ENCODE measurements around the gene ACSL4. TPM values are rescaled to one million over a fixed set of nuclear protein-coding genes. Genes with fewer than 3 reads are reported as not detected.
A peak's percentile ranks its signal among the peaks of the same experiment; 100 is the strongest.

The ACSL4 gene
- total and polyA plus RNA-seq, 12 donors: 12.7 to 69.4 (median 50.2) TPM

- Histone ChIP-seq H3K4me1 (no peaks in the 10 kb centered on the region), H3K4me3 (no peak overlapping the region), H3K27ac (no peak overlapping the region), H3K27me3 (peaks cover 0 to 31% (median 0%) of the 10 kb centered on the region in 7 donors), H3K36me3 (no peaks in the 10 kb centered on the region), H3K9me3 (no peaks in the 10 kb centered on the region)
- ATAC-seq (peak in 6 of 8 donors; percentile 19 to 70 (median 60)), DNase-seq (peak in 1 of 2 donors; percentile 21)
- intact Hi-C loops (cut with DNase I): loop anchor here in 1 of 10 donors (5.0 kb wide), 1 partner anchor 85 kb away; the partner anchor contains the start of gene NXT2
- WGBS, 2 donors: 58 to 60% methylated on average over 4 of the region's 4 CpGs
- TF ChIP-seq CTCF (IDR thresholded peaks at IDR 0.05): no peak
These were observed 110.8 kb downstream of the ACSL4 start for GRCh38 chrX:109622270-109622669.

GRCh38 chrX:109619771-109620170, 113.3 kb downstream of the ACSL4 start:
- no peak for ATAC-seq
- Histone ChIP-seq H3K36me3 (no peaks in the 10 kb centered on the region), H3K27ac (no peak overlapping the region), H3K27me3 (peaks cover 0 to 39% (median 0%) of the 10 kb centered on the region in 7 donors), H3K9me3 (no peaks in the 10 kb centered on the region), H3K4me3 (no peak overlapping the region), H3K4me1 (no peaks in the 10 kb centered on the region)
- no peak for DNase-seq
- no peak for TF ChIP-seq CTCF (IDR thresholded peaks at IDR 0.05)
- WGBS, 2 donors: 79 to 96% methylated on average over 3 of the region's 3 CpGs
- intact Hi-C loops (cut with DNase I): loop anchor here in 1 of 10 donors (5.0 kb wide), 1 partner anchor 82 kb away; the partner anchor contains the start of gene NXT2

- TF ChIP-seq CTCF (IDR thresholded peaks at IDR 0.05): no peak
- Histone ChIP-seq H3K27me3 (peaks cover 0 to 37% (median 0%) of the 10 kb centered on the region in 7 donors), H3K27ac (no peak overlapping the region), H3K9me3 (no peaks in the 10 kb centered on the region), H3K4me1 (no peaks in the 10 kb centered on the region), H3K4me3 (no peak overlapping the region), H3K36me3 (no peaks in the 10 kb centered on the region)
- ATAC-seq (no peak), DNase-seq (no peak)
- WGBS, 2 donors: 36 to 42% methylated on average over 6 of the region's 6 CpGs
- intact Hi-C loops (cut with DNase I): no loop called here
These were observed 118.1 kb downstream of the ACSL4 start for GRCh38 chrX:109614951-109615350.

- Histone ChIP-seq H3K36me3 (no peaks in the 10 kb centered on the region), H3K27ac (no peak overlapping the region), H3K4me1 (no peaks in the 10 kb centered on the region), H3K4me3 (no peak overlapping the region), H3K27me3 (peaks cover 0 to 64% (median 0%) of the 10 kb centered on the region in 7 donors), H3K9me3 (peaks cover 0 to 11% (median 0%) of the 10 kb centered on the region in 11 donors)
- DNase-seq (no peak), ATAC-seq (no peak)
- 46 to 55% methylated on average over 5 of the region's 5 CpGs for WGBS, 2 donors
- intact Hi-C loops (cut with DNase I): no loop called here
- TF ChIP-seq CTCF (IDR thresholded peaks at IDR 0.05): no peak
These were observed 131.6 kb downstream of the ACSL4 start for GRCh38 chrX:109601486-109601885.

All from heart right ventricle (tissue), 16 donors.